Activated CD4-positive, alpha-beta T cell treated with anti-CD3 and anti-CD28 coated beads, Interleukin-2, Interleukin-4, amounts not matched to agents 100 ng/mL and 50 ng/mL, durations not matched to agents 16 hours and 8 hours (primary cell): Measurements from ENCODE around the gene THAP3.
"Not testable (repeated sequence)": the region's sequence is repeated elsewhere in the genome, so short reads cannot be mapped to it uniquely, and the experiment has no call there.

Source experiments
- DNase-seq: peaks from one replicate; pipeline ENCODE4 v3.0.0-alpha.2; 2020; ENCODE audit warnings: low spot score

THAP3 gene

GRCh38 chr1:6635161-6635909 lies 10.7 kb downstream of the THAP3 start:
- DNase-seq, result no peak

- no peak for DNase-seq
Measured at GRCh38 chr1:6635910-6636760, 11.5 kb downstream of the THAP3 start.

GRCh38 chr1:6636778-6637177 lies 12.1 kb downstream of the THAP3 start:
- DNase-seq, result not testable (repeated sequence)

GRCh38 chr1:6637770-6638169 lies 13.1 kb downstream of the THAP3 start:
- no peak for DNase-seq

- DNase-seq, result no peak
Measured at GRCh38 chr1:6638226-6638625, 13.6 kb downstream of the THAP3 start.

GRCh38 chr1:6640867-6641266 lies 16.2 kb downstream of the THAP3 start:
- not testable (repeated sequence) for DNase-seq

- DNase-seq, result no peak
Measured at GRCh38 chr1:6645018-6645417, 20.4 kb downstream of the THAP3 start.

GRCh38 chr1:6646499-6647148 lies 22.0 kb downstream of the THAP3 start:
- DNase-seq, result peak; percentile 28

- no peak for DNase-seq
Measured at GRCh38 chr1:6648556-6648955, 23.9 kb downstream of the THAP3 start.

GRCh38 chr1:6651909-6652308 lies 27.2 kb downstream of the THAP3 start:
- no peak for DNase-seq

- DNase-seq, result no peak
Measured at GRCh38 chr1:6652986-6653385, 28.3 kb downstream of the THAP3 start.

GRCh38 chr1:6653436-6654290 lies 29.0 kb downstream of the THAP3 start:
- no peak for DNase-seq

GRCh38 chr1:6657138-6657537 lies 32.5 kb downstream of the THAP3 start:
- no peak for DNase-seq

- no peak for DNase-seq
Measured at GRCh38 chr1:6658359-6659060, 33.8 kb downstream of the THAP3 start.

- DNase-seq, result no peak
Measured at GRCh38 chr1:6660415-6661049, 35.9 kb downstream of the THAP3 start.

GRCh38 chr1:6662468-6662867 lies 37.8 kb downstream of the THAP3 start:
- not testable (repeated sequence) for DNase-seq

- DNase-seq, result no peak
Measured at GRCh38 chr1:6666696-6667095, 42.0 kb downstream of the THAP3 start.

GRCh38 chr1:6667139-6667538 lies 42.5 kb downstream of the THAP3 start:
- no peak for DNase-seq

GRCh38 chr1:6668503-6668902 lies 43.8 kb downstream of the THAP3 start:
- no peak for DNase-seq

- DNase-seq, result no peak
Measured at GRCh38 chr1:6672558-6672957, 47.9 kb downstream of the THAP3 start.
